ENCODE data around the gene PPP2R5C. TPM values are rescaled to one million over a fixed set of nuclear protein-coding genes. Genes with fewer than 3 reads are reported as not detected.
A peak's percentile ranks its signal among the peaks of the same experiment; 100 is the strongest.

The PPP2R5C gene
- total RNA-seq, 1 donor from 2014 or later: 63.5 TPM

DNA sequence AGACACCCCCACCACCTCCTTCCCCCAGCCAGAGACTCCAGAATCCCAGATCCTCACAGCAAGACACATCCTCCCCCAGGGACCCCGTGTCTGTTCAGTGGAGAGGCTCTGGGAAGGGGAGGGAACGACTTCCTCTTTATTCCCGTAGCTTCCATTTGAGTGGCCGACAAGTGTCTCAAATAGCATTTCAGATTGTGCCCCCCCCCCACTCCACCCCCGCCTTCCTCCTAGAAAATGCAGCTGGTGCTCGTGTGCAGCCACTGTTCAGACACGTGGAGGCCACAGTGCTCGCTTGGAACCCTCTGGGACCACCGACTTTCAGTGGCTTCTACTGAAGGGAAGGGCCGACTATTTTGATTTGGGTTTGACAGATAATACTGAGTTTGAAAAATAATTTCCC, 14.3 kb downstream of the PPP2R5C start:
- H3K4me3 ChIP-seq (ENCODE audit: low read depth, low read length): no peak overlapping the region
- TF ChIP-seq CTCF (conservative IDR thresholded peaks at IDR 0.05; ENCODE audit: low read depth, low read length): no peak
- DNase-seq (ENCODE audit: low read depth): no peak

GRCh38 chr14:101776344-101776743, 14.8 kb downstream of the PPP2R5C start:
- no peak for DNase-seq (ENCODE audit: low read depth)
- TF ChIP-seq CTCF (conservative IDR thresholded peaks at IDR 0.05; ENCODE audit: low read depth, low read length): no peak
- H3K4me3 ChIP-seq (ENCODE audit: low read depth, low read length): no peak overlapping the region

- no peak for DNase-seq (ENCODE audit: low read depth)
- TF ChIP-seq CTCF (conservative IDR thresholded peaks at IDR 0.05; ENCODE audit: low read depth, low read length): no peak
Observed at GRCh38 chr14:101780390-101780789, 18.9 kb downstream of the PPP2R5C start.

DNA sequence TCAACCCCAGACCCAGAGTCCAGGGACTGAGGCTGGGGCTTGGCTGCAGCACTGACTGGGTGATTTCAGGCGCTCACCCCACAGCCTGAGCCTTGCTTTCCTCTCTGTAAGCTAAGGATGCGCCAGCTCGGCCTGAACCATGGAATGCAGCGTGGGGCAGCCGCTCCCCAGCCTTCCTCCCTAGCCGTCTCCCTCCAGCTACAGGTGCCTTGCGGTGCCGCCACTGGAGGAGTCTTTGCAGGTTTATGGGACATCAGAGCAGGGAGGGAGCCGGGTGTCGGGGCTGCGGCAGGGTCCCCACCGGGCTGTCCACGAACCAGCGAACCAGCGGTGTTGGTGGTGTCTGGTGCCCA, 19.4 kb downstream of the PPP2R5C start:
- no peak for DNase-seq (ENCODE audit: low read depth)
- H3K4me3 ChIP-seq (ENCODE audit: low read depth, low read length): no peak overlapping the region
- no peak for TF ChIP-seq CTCF (conservative IDR thresholded peaks at IDR 0.05; ENCODE audit: low read depth, low read length)

More at GRCh38 chr14:101780390-101780789, 18.9 kb downstream of the PPP2R5C start:
- H3K4me3 ChIP-seq (ENCODE audit: low read depth, low read length): no peak overlapping the region

DNA sequence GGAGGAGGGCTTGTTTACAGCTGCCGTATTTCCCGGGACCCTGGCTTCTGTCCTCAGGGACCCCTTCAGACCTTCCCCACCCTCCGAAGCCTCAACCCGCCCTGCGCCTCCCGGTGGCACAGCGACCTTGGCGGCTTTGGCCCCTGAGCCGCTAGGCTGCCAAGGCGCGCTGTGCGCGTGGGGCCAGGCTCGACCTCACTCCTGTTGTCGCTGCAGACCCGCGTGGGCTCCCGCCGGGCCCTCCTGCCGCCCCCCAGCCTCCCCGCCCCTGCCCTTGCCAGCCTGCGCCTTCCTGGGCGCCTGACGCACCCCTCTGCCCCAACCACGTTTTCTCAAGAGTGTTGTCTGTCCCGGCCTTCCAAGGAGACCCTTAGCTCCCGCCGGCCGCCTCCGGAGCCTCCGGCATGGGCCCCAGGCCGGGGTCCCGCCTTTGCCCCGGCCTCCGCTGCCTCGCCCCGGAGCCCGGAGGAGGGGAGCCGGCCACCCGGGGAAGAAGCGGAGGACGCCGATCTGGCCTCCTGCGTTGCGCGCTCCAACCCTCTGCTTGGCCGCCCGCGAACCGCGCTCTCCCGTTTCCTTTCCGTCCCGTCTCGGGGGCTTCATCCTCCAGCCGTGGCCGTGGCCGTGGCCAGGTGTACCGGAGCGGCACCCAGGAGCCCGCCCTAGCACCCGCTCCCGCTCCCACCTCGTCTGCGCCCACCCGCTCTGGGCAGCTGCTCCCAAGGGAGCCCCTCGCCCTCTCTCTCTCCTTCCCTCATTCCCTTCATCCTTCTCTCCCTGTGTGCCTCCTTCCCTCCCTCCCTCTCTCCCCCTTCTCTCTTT, 19.9 kb downstream of the PPP2R5C start:
- no peak for DNase-seq (ENCODE audit: low read depth)
- H3K4me3 ChIP-seq (ENCODE audit: low read depth, low read length): peak overlapping the region; percentile 23

DNA sequence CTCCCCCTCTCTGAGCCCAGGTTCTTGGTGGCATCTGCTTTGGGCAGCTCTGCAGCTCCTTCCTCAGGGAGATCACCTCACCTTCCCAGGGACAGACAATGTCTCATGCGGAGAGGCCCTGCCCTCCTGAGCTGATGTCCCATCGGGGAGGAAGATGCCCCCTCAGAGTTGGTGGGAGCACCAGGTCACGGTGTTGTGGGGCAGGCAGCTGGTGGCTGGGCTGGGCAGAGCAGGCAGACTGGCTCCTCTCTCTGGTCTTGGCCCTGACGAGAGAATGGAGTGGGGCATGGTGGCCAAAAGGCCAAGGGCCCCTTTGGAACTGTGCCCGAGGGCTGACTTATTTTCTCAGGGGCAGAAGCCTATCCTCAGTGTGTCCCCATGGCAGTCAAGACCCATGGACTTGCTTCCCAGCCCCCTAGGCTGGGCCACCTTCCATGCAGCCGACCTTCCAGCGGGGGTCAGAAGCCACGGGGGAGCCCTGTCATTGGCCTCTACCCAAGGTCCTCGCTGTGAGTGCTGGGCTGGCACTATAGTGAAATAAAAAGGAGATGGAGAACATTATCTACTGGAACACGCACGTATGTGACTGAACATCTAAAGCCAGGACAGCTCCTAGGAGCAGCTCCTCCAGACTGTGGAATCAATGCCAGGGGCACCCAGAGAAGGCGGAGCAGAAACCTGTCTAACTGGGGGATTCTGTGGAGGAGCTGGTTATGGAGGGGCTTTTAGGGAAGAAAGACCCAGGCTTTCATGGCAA, 21.9 kb downstream of the PPP2R5C start:
- no peak overlapping the region for H3K4me3 ChIP-seq (ENCODE audit: low read depth, low read length)
- TF ChIP-seq CTCF (conservative IDR thresholded peaks at IDR 0.05; ENCODE audit: low read depth, low read length): no peak
- no peak for DNase-seq (ENCODE audit: low read depth)

More for the DNA sequence above, 19.9 kb downstream of the PPP2R5C start:
- TF ChIP-seq CTCF (conservative IDR thresholded peaks at IDR 0.05; ENCODE audit: low read depth, low read length): no peak

All from epithelial cell of proximal tubule (primary cell).